ENCODE data around the gene P3H3. TPM values are rescaled to one million over a fixed set of nuclear protein-coding genes. Genes with fewer than 3 reads are reported as not detected.

The P3H3 gene
- total RNA-seq, 5 donors from 2014 or later (not counting 1 experiment from before 2014, with no cell fraction given), result 4.7 to 9.8 (median 8.0) TPM

- peak overlapping the region; percentile 79 to 98 (median 94) for H3K4me3 Mint-ChIP-seq
- Histone ChIP-seq H3K4me3 (ENCODE audit: control insufficient read depth in 1 of 2, extremely low read depth in 1 of 2, low read length in 1 of 2) (no peak overlapping the region), H3K27me3 (replicated peaks in 1 of 2; ENCODE audit: control insufficient read depth in 2 of 2, extremely low read depth in 1 of 2, insufficient read depth in 2 of 2, low read length in 1 of 2) (no peaks in the 10 kb centered on the region), H3K27ac (ENCODE audit: low read length) (peak overlapping the region; percentile 60), H3K4me1 (ENCODE audit: control insufficient read depth in 1 of 2, extremely low read depth in 1 of 2, insufficient read depth in 2 of 2, low read length in 2 of 2) (peaks cover 20 to 34% of the 10 kb centered on the region in 2 experiments), H3K9me3 (no peaks in the 10 kb centered on the region), H3K36me3 (ENCODE audit: control insufficient read depth in 2 of 2, extremely low read depth in 1 of 2, insufficient read depth in 1 of 2, low read length in 1 of 2) (peaks cover 10 to 38% of the 10 kb centered on the region in 2 donors)
- ATAC-seq (replicated peaks in 1 of 4), result no peak
- H3K27ac Mint-ChIP-seq, result peak overlapping the region; percentile 98 to 99
- peaks cover 22 to 41% (median 33%) of the 10 kb centered on the region in 3 donors for H3K4me1 Mint-ChIP-seq
- CTCF ChIA-PET, result interaction anchor here (0.5 to 3.9 kb wide), 7 partner anchors 11 to 165 kb away, joined by 3 to 58 read pairs (median 5); partner anchors contain the start of genes SPSB2 (in 2 of the 2), LPCAT3 (in 1 of the 2) and PTMS (in 1 of the 2)
- no peak for DNase-seq
- H3K9me3 Mint-ChIP-seq, result no peaks in the 10 kb centered on the region
- H3K36me3 Mint-ChIP-seq, result peaks cover 21% of the 10 kb centered on the region
- H3K27me3 Mint-ChIP-seq, result no peaks in the 10 kb centered on the region
- POLR2A ChIA-PET, result interaction anchor here (0.5 to 3.1 kb wide), 6 partner anchors 19 to 339 kb away, joined by 3 to 19 read pairs (median 10); partner anchors contain the start of genes C12orf57 (in 1 of the 2), RNU7-1 (in 1 of the 2) and SPSB2 (in 1 of the 2)
- WGBS (ENCODE audit: insufficient coverage), result no CpG with 5 or more reads among the region's 1 CpG
These were observed 25.4 kb downstream of the P3H3 start for GRCh38 chr12:6853626-6854025.

GRCh38 chr12:6854036-6854435 is 25.8 kb downstream of the P3H3 start:
- Histone ChIP-seq H3K4me1 (ENCODE audit: control insufficient read depth in 1 of 2, extremely low read depth in 1 of 2, insufficient read depth in 2 of 2, low read length in 2 of 2) (peaks cover 20 to 34% of the 10 kb centered on the region in 2 experiments), H3K4me3 (ENCODE audit: control insufficient read depth in 1 of 2, extremely low read depth in 1 of 2, low read length in 1 of 2) (no peak overlapping the region), H3K27ac (ENCODE audit: low read length) (peak overlapping the region; percentile 60), H3K27me3 (replicated peaks in 1 of 2; ENCODE audit: control insufficient read depth in 2 of 2, extremely low read depth in 1 of 2, insufficient read depth in 2 of 2, low read length in 1 of 2) (no peaks in the 10 kb centered on the region), H3K9me3 (no peaks in the 10 kb centered on the region), H3K36me3 (ENCODE audit: control insufficient read depth in 2 of 2, extremely low read depth in 1 of 2, insufficient read depth in 1 of 2, low read length in 1 of 2) (peaks cover 10 to 42% of the 10 kb centered on the region in 2 donors)
- Mint-ChIP-seq H3K27me3 (no peaks in the 10 kb centered on the region), H3K27ac (peak overlapping the region; percentile 98 to 99), H3K9me3 (no peaks in the 10 kb centered on the region), H3K4me3 (peak overlapping the region in 2 of 3 donors; percentile 79 to 98), H3K4me1 (peaks cover 22 to 41% (median 33%) of the 10 kb centered on the region in 3 donors), H3K36me3 (peaks cover 21% of the 10 kb centered on the region)
- 92% methylated on average over 5 of the region's 6 CpGs for WGBS (ENCODE audit: insufficient coverage)
- POLR2A ChIA-PET, result interaction anchor here (0.6 to 3.1 kb wide), 6 partner anchors 19 to 164 kb away, joined by 3 to 19 read pairs (median 7); partner anchors contain the start of genes C12orf57 (in 1 of the 2), RNU7-1 (in 1 of the 2) and SPSB2 (in 1 of the 2)
- ATAC-seq (replicated peaks in 1 of 4), result no peak
- DNase-seq, result no peak
- CTCF ChIA-PET, result interaction anchor here (0.5 to 3.9 kb wide), 6 partner anchors 11 to 164 kb away, joined by 3 to 58 read pairs (median 4); partner anchors contain the start of genes SPSB2 (in 2 of the 2), LPCAT3 (in 1 of the 2) and PTMS (in 1 of the 2)

- no peaks in the 10 kb centered on the region for H3K27me3 ChIP-seq (replicated peaks in 1 of 2; ENCODE audit: control insufficient read depth in 2 of 2, extremely low read depth in 1 of 2, insufficient read depth in 2 of 2, low read length in 1 of 2)
- no peaks in the 10 kb centered on the region for H3K9me3 ChIP-seq
- H3K27me3 Mint-ChIP-seq, result no peaks in the 10 kb centered on the region
- H3K4me3 Mint-ChIP-seq, result no peak overlapping the region
- peaks cover 22 to 38% (median 26%) of the 10 kb centered on the region in 3 donors for H3K4me1 Mint-ChIP-seq
- peaks cover 27% of the 10 kb centered on the region for H3K36me3 Mint-ChIP-seq
- no peak overlapping the region for H3K27ac Mint-ChIP-seq
- peaks cover 15 to 52% of the 10 kb centered on the region in 2 donors for H3K36me3 ChIP-seq (ENCODE audit: control insufficient read depth in 2 of 2, extremely low read depth in 1 of 2, insufficient read depth in 1 of 2, low read length in 1 of 2)
- no peak overlapping the region for H3K4me3 ChIP-seq (ENCODE audit: control insufficient read depth in 1 of 2, extremely low read depth in 1 of 2, low read length in 1 of 2)
- H3K27ac ChIP-seq (ENCODE audit: low read length), result no peak overlapping the region
- ChIA-PET POLR2A (interaction anchor here in 1 of 2 donors (0.5 kb wide), 2 partner anchors 23 to 246 kb away, joined by 5 to 7 read pairs; no protein-coding TSS in a partner anchor), CTCF (interaction anchor here (0.6 to 1.0 kb wide), 5 partner anchors 14 to 225 kb away, joined by 3 to 8 read pairs (median 3); partner anchors contain the start of gene SPSB2 (in 1 of the 2))
- no peak for DNase-seq
- WGBS (ENCODE audit: insufficient coverage), result 95% methylated on average over 12 of the region's 14 CpGs
- no peak for ATAC-seq (replicated peaks in 1 of 4)
- peaks cover 20 to 34% of the 10 kb centered on the region in 2 experiments for H3K4me1 ChIP-seq (ENCODE audit: control insufficient read depth in 1 of 2, extremely low read depth in 1 of 2, insufficient read depth in 2 of 2, low read length in 2 of 2)
- no peaks in the 10 kb centered on the region for H3K9me3 Mint-ChIP-seq
These were observed 27.1 kb downstream of the P3H3 start for GRCh38 chr12:6855322-6855721.

- no peaks in the 10 kb centered on the region for H3K9me3 Mint-ChIP-seq
- Histone ChIP-seq H3K36me3 (ENCODE audit: control insufficient read depth in 2 of 2, extremely low read depth in 1 of 2, insufficient read depth in 1 of 2, low read length in 1 of 2) (peaks cover 30 to 85% of the 10 kb centered on the region in 2 donors), H3K27me3 (replicated peaks in 1 of 2; ENCODE audit: control insufficient read depth in 2 of 2, extremely low read depth in 1 of 2, insufficient read depth in 2 of 2, low read length in 1 of 2) (no peaks in the 10 kb centered on the region), H3K27ac (ENCODE audit: low read length) (no peak overlapping the region), H3K4me1 (ENCODE audit: control insufficient read depth in 1 of 2, extremely low read depth in 1 of 2, insufficient read depth in 2 of 2, low read length in 2 of 2) (peaks cover 4 to 8% of the 10 kb centered on the region in 2 experiments), H3K9me3 (no peaks in the 10 kb centered on the region), H3K4me3 (ENCODE audit: control insufficient read depth in 1 of 2, extremely low read depth in 1 of 2, low read length in 1 of 2) (no peak overlapping the region)
- CTCF ChIA-PET, result interaction anchor here in 1 of 2 donors (1.0 kb wide), 1 partner anchor 8 kb away, joined by 5 read pairs; the partner anchor contains the start of gene TPI1
- 100% methylated on average over 1 of the region's 2 CpGs for WGBS (ENCODE audit: insufficient coverage)
- peaks cover 6 to 21% (median 7%) of the 10 kb centered on the region in 3 donors for H3K4me1 Mint-ChIP-seq
- ATAC-seq (replicated peaks in 1 of 4) (no peak), DNase-seq (no peak)
- H3K27me3 Mint-ChIP-seq, result no peaks in the 10 kb centered on the region
- no peak overlapping the region for H3K27ac Mint-ChIP-seq
- H3K4me3 Mint-ChIP-seq, result no peak overlapping the region
- POLR2A ChIA-PET, result interaction anchor here in 1 of 2 donors (0.6 kb wide), 1 partner anchor 72 kb away, joined by 8 read pairs; no protein-coding TSS in a partner anchor
- H3K36me3 Mint-ChIP-seq, result peaks cover 47% of the 10 kb centered on the region
These were observed 30.6 kb downstream of the P3H3 start for GRCh38 chr12:6858799-6859198.

GRCh38 chr12:6860116-6860515 is 31.9 kb downstream of the P3H3 start:
- H3K27ac Mint-ChIP-seq, result no peak overlapping the region
- POLR2A ChIA-PET, result no interaction called here
- H3K4me1 Mint-ChIP-seq, result peaks cover 0 to 8% (median 0%) of the 10 kb centered on the region in 3 donors

GRCh38 chr12:6860942-6861341 is 32.7 kb downstream of the P3H3 start:
- no peaks in the 10 kb centered on the region for H3K9me3 Mint-ChIP-seq
- Histone ChIP-seq H3K27me3 (replicated peaks in 1 of 2; ENCODE audit: control insufficient read depth in 2 of 2, extremely low read depth in 1 of 2, insufficient read depth in 2 of 2, low read length in 1 of 2) (no peaks in the 10 kb centered on the region), H3K27ac (ENCODE audit: low read length) (no peak overlapping the region), H3K4me3 (ENCODE audit: control insufficient read depth in 1 of 2, extremely low read depth in 1 of 2, low read length in 1 of 2) (no peak overlapping the region), H3K36me3 (ENCODE audit: control insufficient read depth in 2 of 2, extremely low read depth in 1 of 2, insufficient read depth in 1 of 2, low read length in 1 of 2) (peaks cover 30 to 90% of the 10 kb centered on the region in 2 donors), H3K4me1 (ENCODE audit: control insufficient read depth in 1 of 2, extremely low read depth in 1 of 2, insufficient read depth in 2 of 2, low read length in 2 of 2) (no peaks in the 10 kb centered on the region), H3K9me3 (no peaks in the 10 kb centered on the region)
- POLR2A ChIA-PET, result no interaction called here
- peaks cover 55% of the 10 kb centered on the region for H3K36me3 Mint-ChIP-seq
- no peak for ATAC-seq (replicated peaks in 1 of 4)
- H3K4me1 Mint-ChIP-seq, result peaks cover 0 to 3% (median 0%) of the 10 kb centered on the region in 3 donors
- CTCF ChIA-PET, result no interaction called here
- no peak for DNase-seq
- no peak overlapping the region for H3K27ac Mint-ChIP-seq
- WGBS (ENCODE audit: insufficient coverage), result 98% methylated on average over 5 of the region's 7 CpGs
- H3K27me3 Mint-ChIP-seq, result no peaks in the 10 kb centered on the region
- no peak overlapping the region for H3K4me3 Mint-ChIP-seq

More at GRCh38 chr12:6860116-6860515, 31.9 kb downstream of the P3H3 start:
- Histone ChIP-seq H3K27ac (ENCODE audit: low read length) (no peak overlapping the region), H3K36me3 (ENCODE audit: control insufficient read depth in 2 of 2, extremely low read depth in 1 of 2, insufficient read depth in 1 of 2, low read length in 1 of 2) (peaks cover 37 to 92% of the 10 kb centered on the region in 2 donors), H3K27me3 (replicated peaks in 1 of 2; ENCODE audit: control insufficient read depth in 2 of 2, extremely low read depth in 1 of 2, insufficient read depth in 2 of 2, low read length in 1 of 2) (no peaks in the 10 kb centered on the region), H3K4me3 (ENCODE audit: control insufficient read depth in 1 of 2, extremely low read depth in 1 of 2, low read length in 1 of 2) (no peak overlapping the region), H3K4me1 (ENCODE audit: control insufficient read depth in 1 of 2, extremely low read depth in 1 of 2, insufficient read depth in 2 of 2, low read length in 2 of 2) (no peaks in the 10 kb centered on the region), H3K9me3 (no peaks in the 10 kb centered on the region)
- Mint-ChIP-seq H3K4me3 (no peak overlapping the region), H3K36me3 (peaks cover 53% of the 10 kb centered on the region), H3K9me3 (no peaks in the 10 kb centered on the region), H3K27me3 (no peaks in the 10 kb centered on the region)
- no peak for DNase-seq
- no peak for ATAC-seq (replicated peaks in 1 of 4)
- CTCF ChIA-PET, result no interaction called here
- 99% methylated on average over 6 of the region's 9 CpGs for WGBS (ENCODE audit: insufficient coverage)
